Right lobe of liver (tissue), 6 donors: ENCODE data around the gene ETV3L. TPM values are rescaled to one million over a fixed set of nuclear protein-coding genes. Genes with fewer than 3 reads are reported as not detected.

Source experiments
- ATAC-seq, 4 donors: fragments of 200-7000 bp; cut with Tn5 transposase; one replicate each; pipeline ENCODE4 v1.9.1; 2020; ENCODE audit warnings: mild to moderate bottlenecking in 4 of 4, moderate library complexity in 4 of 4
- DNase-seq, 3 donors: peaks; one replicate each; pipeline ENCODE4 v3.0.0-alpha.2; 2020
- H3K27ac ChIP-seq, 3 donors: fragments of 200-600 bp; one replicate each; pipeline ENCODE4 v1.8.0; 2022
- H3K27me3 ChIP-seq, 2 donors: fragments of 200-600 bp; one replicate each; pipeline ENCODE4 v1.8.0; 2022
- H3K36me3 ChIP-seq, 4 donors: fragments of 200-600 bp; sonication (generic) in 1 of 4; one replicate each; pipeline versions ENCODE4 v1.5.1 to v1.8.0; 2017 to 2022; ENCODE audit warnings: control low read depth in 1 of 4
- H3K4me1 ChIP-seq, 4 donors: fragments of 200-600 bp; sonication (generic) in 1 of 4; one replicate each; pipeline versions ENCODE4 v1.5.1 to v1.8.0; 2017 to 2022; ENCODE audit warnings: control low read depth in 1 of 4
- H3K4me3 ChIP-seq, 3 donors: fragments of 200-600 bp; one replicate each; pipeline ENCODE4 v1.8.0; 2022
- H3K9me3 ChIP-seq, 4 donors: fragments of 200-600 bp; sonication (generic) in 1 of 4; one replicate each; pipeline versions ENCODE4 v1.5.1 to v1.8.0; 2017 to 2022; ENCODE audit warnings: control low read depth in 1 of 4
- CTCF ChIP-seq, 4 donors: fragments of 200-600 bp in 3 of 4; fragments of 450-650 bp in 1 of 4; IDR thresholded peaks; one replicate each; pipeline versions ENCODE4 v1.5.1 to v1.8.0; 2016 to 2022; ENCODE audit warnings: antibody characterized with exemption in 4 of 4, mild to moderate bottlenecking in 2 of 4
- POLR2A ChIP-seq: fragments of 450-650 bp; IDR thresholded peaks from one replicate; pipeline ENCODE4 v1.6.1; 2017; ENCODE audit warnings: antibody characterized with exemption, mild to moderate bottlenecking
- WGBS: methylation state at CpG from one replicate; pipeline ENCODE4 v1.1.6; 2018; ENCODE audit warnings: low coverage, low lambda C conversion rate; ENCODE audit not compliant: insufficient coverage; ENCODE audit errors: missing lambda C conversion rate; 5-methylcytosine and 5-hydroxymethylcytosine counted together
- intact Hi-C, 2 donors: fragments of 100-400 bp; cut with DNase I; formaldehyde crosslinking; loops; one replicate each; pipeline versions ENCODE4 v1.11.2 to v1.14.1; 2022
- total RNA-seq, 6 experiments: library from RNA; depleted of rRNA in 2 of 6; stranded (reverse); fragments of >200 nt in 2 of 6; fragmentation: NEBNext Ultra II Directional in 3 of 6; extraction: Animal tissue kit (Norgen Biotek cat#: 25700) in 3 of 6; gene quantifications; one replicate each; pipeline versions ENCODE4 v1.1.0 to v1.2.4, GENCODE V29; 2016 to 2023
- donor health status: DM: no; HTN: yes; CAD: no.
- donor health status: DM: no; HTN: no; CAD: no.
- donor health status: DM: no; HTN: no; CAD: no.
- donor health status: DM: no; HTN: yes; CAD: no.
- donor health status: DM: no; HTN: yes; CAD: no.

The ETV3L gene
- total RNA-seq, 6 experiments from 2014 or later = not detected

- H3K27ac ChIP-seq = no peak overlapping the region
- H3K4me3 ChIP-seq = no peak overlapping the region
- H3K36me3 ChIP-seq = no peaks in the 10 kb centered on the region
- ATAC-seq (no peak), DNase-seq (no peak)
- H3K27me3 ChIP-seq = no peaks in the 10 kb centered on the region
- no peaks in the 10 kb centered on the region for H3K9me3 ChIP-seq
- WGBS = 100% methylated on average over 1 of the region's 1 CpG
- no peaks in the 10 kb centered on the region for H3K4me1 ChIP-seq
- TF ChIP-seq CTCF (IDR thresholded peaks at IDR 0.05) = no peak
- TF ChIP-seq POLR2A = no peak
- intact Hi-C loops = no loop called here
Observed at GRCh38 chr1:157145076-157145475, 45.5 kb upstream of the ETV3L start.

GRCh38 chr1:157144509-157144908 lies 44.9 kb upstream of the ETV3L start:
- intact Hi-C loops = no loop called here
- ATAC-seq = no peak
- Histone ChIP-seq H3K36me3 (no peaks in the 10 kb centered on the region), H3K27me3 (no peaks in the 10 kb centered on the region), H3K9me3 (no peaks in the 10 kb centered on the region), H3K4me3 (no peak overlapping the region), H3K4me1 (no peaks in the 10 kb centered on the region), H3K27ac (no peak overlapping the region)
- TF ChIP-seq CTCF (IDR thresholded peaks at IDR 0.05) (no peak), POLR2A (no peak)
- WGBS = no CpG with 5 or more reads among the region's 1 CpG
- DNase-seq = no peak

GRCh38 chr1:157142765-157143423 lies 43.3 kb upstream of the ETV3L start:
- DNase-seq = no peak
- 81% methylated on average over 3 of the region's 3 CpGs for WGBS
- no peaks in the 10 kb centered on the region for H3K36me3 ChIP-seq
- TF ChIP-seq POLR2A = no peak
- TF ChIP-seq CTCF (IDR thresholded peaks at IDR 0.05) = no peak
- no peak for ATAC-seq
- H3K27ac ChIP-seq = no peak overlapping the region
- no peak overlapping the region for H3K4me3 ChIP-seq
- H3K27me3 ChIP-seq = no peaks in the 10 kb centered on the region
- H3K4me1 ChIP-seq = peaks cover 0 to 5% (median 0%) of the 10 kb centered on the region in 4 donors
- no peaks in the 10 kb centered on the region for H3K9me3 ChIP-seq
- intact Hi-C loops = no loop called here

DNA sequence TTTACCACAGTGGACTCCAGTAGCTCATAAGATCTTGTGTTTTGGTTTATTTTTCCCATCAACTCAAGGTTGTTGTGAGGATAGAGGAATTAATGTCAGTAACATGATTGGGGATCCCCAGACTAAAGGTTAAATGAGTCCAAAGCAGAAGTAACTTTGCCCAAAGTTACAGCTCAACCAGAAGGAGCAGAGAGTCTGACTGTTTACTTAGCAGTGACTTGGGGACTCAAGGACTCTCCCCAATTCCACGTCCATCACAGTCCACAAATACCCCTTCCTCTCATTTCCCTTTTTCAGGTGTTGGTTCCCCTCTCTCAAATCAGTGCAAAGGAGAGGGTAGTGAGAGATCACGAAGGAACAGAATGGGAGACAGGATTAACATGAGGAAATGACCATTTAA lies 42.6 kb upstream of the ETV3L start:
- Histone ChIP-seq H3K36me3 (no peaks in the 10 kb centered on the region), H3K27me3 (no peaks in the 10 kb centered on the region), H3K27ac (no peak overlapping the region), H3K4me3 (no peak overlapping the region), H3K4me1 (peaks cover 0 to 6% (median 0%) of the 10 kb centered on the region in 4 donors), H3K9me3 (no peaks in the 10 kb centered on the region)
- intact Hi-C loops = no loop called here
- TF ChIP-seq CTCF (IDR thresholded peaks at IDR 0.05) (no peak), POLR2A (no peak)
- DNase-seq (no peak), ATAC-seq (no peak)
- WGBS = 39% methylated on average over 2 of the region's 2 CpGs
